ENCODE results near the gene SMPD3.

The SMPD3 gene

DNA sequence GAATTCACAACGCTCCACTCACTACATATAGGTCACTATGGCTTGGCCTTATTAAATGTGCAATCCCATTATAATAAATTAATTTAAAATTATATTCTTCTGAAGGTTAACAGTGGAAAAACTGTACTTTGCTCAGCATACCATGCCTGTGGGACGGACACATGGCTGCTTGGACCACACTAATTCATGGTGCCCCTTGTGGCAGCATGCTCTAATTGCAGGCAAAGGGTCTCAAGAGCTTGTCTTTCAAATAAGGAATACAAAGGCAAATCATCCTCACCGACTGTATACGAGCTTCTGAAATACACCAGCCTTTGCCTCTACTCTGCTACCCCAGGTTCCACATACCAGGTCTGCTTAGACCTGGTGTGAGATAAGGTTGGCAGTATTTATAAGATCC lies 11.7 kb downstream of the SMPD3 start:
- no peak for DNase-seq (ENCODE audit: low read depth in 2 of 3, low spot score in 1 of 3)

DNA sequence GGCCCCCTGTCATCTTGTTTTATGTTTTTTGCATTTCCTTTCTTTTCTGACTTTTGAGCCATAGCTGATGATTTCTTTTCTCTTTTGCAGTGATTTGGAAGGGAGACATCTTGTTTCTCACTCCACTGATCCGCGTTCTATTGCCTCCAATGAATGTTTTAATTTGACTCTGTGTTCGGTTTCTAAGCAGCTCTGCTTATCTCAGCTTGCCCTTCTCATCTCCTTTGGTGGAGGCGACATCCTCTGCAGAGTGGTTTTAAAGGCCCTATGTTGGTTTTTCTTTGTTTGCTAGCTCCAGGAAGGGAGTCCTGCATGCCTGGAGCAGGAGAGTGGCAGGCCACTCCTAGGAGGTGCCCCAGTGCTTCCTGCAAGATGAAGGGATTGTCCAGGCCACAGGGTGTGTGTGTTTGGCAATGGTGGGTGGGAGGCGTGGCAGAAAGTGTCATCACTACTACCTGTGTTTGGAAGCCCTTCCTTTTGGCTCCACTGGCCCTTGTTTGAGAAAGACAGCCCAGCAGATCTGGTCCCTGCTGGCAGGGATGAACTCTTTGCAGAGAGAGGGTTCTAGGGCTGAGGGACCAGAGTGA lies 13.6 kb downstream of the SMPD3 start:
- no peak for DNase-seq (ENCODE audit: low read depth in 2 of 3, low spot score in 1 of 3)

DNA sequence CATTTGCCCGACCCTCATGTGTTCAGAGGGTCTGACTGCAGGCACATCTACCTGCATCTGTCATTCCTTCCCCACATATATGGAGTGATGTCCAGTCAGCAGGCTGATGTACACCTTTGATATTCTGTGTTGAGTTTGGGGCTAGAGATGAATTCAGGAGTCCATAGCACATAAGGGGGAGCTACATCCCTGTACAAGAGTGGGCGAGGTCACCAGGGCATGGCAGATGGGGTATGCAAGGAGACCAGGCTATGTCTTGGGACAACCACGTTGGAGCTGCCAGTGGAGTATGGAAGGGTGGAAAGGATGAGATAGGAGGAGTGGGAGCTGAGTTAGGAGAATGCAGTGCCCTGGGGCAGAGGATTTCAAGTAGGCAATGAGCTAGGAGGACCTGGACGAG lies 15.0 kb downstream of the SMPD3 start:
- DNase-seq (ENCODE audit: low read depth in 2 of 3, low spot score in 1 of 3) = no peak

DNA sequence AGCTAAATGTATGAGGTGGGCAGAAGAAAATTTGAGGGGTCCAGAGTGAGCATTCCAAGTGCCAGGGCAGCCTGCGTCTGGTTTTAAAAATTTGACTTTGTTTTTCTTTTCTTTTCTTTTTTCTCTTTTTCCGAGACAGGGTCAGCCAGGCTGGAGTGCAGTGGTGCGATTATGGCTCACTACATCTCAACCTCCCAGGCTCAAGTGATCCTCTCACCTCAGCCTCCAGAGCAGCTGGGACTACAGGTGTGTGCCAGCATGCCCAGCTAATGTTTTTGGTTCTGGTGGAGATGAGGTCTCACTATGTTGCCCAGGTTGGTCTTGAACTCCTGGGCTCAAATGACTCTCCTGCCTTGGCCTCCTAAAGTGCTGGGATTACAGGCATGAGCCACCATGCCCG lies 15.6 kb downstream of the SMPD3 start:
- no peak for DNase-seq (ENCODE audit: low read depth in 2 of 3, low spot score in 1 of 3)

DNA sequence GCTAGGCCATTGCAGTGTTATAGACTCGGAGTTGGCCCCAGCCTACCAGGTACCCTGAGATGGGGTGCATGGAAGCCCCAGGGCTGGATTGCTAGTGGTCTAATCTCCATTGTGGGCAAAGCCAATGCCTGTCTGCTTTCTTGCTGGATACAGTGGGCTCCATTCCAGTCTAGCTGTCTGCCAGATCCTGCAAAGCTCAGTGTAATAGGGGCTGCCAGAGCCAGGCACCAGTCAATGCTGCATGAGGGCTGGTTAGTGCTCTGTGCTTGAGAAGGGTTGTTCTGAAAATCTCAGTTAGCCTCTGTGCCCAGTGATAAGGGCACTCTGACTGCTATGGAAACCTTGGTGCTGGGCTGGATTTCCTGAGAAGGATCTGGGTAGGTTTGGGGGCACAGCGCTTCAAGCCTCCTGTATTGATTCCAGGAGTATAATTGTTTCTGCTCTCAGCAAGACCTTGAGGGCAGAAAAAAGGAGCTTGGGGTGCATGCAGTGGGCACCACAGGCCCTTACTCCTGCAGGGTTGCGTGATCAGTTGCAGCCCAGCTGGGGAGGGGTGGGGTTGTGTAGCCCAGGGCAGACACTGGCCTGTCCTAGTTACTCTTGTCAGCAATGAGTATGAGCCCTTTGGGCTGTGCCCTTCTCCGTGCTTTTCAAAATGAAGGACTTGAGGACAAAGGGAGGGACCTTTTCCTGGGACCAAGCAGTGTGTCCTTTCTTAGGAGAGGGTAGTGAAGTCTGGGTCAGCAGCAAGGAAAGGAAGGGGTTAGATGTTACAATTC lies 19.0 kb downstream of the SMPD3 start:
- DNase-seq (ENCODE audit: low read depth in 2 of 3, low spot score in 1 of 3) = no peak

DNA sequence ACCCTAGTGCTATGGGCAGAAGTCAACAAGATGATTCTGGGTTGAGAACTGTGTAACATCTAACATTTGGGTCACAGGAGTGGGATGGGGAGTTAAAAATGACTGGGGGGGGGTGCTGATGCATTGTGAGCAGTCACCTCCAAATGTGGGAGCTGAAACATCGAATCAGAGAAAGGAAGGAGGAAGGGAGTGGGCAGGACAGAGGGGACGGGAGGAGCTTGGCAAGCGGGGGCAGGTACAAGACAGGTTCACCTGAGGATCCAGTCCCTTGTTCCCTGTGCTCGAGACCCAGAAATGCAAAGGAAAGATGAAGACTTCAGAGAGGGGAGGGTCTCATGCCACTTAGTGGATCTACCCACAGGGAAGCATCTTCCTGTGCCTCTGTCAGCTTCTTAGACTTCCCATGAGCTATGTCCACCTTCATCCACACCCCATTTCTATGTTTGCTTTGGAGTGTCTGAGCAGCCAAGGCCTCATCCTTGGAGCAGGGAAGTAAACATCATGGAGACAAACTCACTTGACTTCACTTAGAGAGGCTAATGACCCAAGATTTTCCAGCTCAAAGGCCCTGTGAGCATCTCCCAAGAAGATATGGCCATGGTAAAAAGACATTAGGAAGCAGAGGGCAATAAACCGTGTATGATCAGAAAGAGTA lies 20.5 kb downstream of the SMPD3 start:
- DNase-seq (ENCODE audit: low read depth in 2 of 3, low spot score in 1 of 3) = no peak

DNA sequence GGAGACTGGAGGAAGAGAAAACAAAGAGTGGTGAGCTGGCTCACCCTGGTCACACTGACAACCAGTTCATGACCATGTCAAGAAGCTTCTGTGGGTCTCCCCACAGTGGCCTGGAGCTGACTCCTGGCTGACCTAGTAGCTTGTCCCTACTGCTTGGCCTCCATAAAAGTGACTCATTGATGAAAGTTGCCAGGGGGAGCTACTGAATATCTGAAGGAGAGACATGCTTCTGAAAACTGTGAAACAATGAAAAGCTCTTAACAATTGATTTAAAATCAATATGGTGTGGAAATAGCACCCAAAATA lies 22.0 kb downstream of the SMPD3 start:
- DNase-seq (ENCODE audit: low read depth in 2 of 3, low spot score in 1 of 3) = no peak

DNA sequence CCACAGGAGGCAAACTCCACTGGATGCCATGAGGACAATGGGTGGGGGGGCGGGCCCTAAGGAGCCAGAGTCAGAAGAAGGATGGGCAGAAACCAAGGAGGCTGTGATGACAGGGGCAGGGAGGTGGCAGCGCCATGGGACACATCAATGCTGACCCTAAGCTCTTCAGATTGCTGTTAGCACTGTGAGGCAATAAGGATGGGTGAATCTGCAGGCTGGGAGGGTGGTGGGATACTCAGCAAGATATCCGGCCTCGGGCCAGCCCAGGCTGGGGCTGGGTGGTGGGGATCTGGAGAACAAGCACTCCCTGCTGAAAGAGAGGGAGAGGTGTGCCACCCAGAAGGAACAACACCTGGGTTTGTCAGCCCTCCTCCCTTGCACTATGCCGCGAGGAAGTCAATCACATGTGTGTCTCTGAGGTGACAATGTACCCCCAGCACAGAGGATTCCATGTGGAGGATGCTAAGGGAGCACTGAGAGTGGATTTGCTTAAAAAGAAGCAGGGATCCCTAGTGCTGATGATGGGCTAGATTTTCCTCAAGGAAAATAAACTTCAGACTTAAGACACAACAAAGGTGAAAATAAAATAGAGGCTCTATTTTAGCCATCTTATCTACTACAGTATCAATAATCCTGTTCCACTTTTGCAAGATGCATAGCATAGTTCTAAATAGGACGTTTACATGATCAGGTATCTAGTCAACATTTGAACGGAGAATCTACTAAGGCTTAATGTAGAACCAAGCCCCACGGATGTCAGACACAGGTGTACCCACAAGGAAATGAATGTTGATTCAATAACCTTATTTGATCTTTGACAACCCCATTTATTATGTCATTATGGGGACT lies 22.6 kb downstream of the SMPD3 start:
- DNase-seq (ENCODE audit: low read depth in 2 of 3, low spot score in 1 of 3) = no peak

DNA sequence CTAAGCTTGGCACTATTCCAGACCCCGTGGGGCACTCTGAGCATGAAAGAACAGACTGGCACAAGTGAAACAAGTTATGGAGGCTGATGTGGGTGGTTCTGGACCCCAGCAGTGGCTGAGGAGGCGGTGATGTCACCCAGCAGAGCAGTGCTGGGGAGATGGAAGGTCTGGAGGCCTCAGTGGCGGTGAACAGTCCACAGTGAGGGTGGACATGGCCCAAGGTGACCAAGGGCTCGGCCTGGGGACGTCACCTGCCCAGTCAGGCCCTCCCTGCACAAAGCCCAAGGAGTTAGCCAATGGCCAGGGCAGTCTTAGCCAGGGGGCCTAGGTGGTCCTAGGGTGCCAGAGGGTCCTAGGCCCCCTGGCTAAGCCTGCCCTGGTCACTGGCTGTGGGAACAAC lies 24.5 kb downstream of the SMPD3 start:
- no peak for DNase-seq (ENCODE audit: low read depth in 2 of 3, low spot score in 1 of 3)

DNA sequence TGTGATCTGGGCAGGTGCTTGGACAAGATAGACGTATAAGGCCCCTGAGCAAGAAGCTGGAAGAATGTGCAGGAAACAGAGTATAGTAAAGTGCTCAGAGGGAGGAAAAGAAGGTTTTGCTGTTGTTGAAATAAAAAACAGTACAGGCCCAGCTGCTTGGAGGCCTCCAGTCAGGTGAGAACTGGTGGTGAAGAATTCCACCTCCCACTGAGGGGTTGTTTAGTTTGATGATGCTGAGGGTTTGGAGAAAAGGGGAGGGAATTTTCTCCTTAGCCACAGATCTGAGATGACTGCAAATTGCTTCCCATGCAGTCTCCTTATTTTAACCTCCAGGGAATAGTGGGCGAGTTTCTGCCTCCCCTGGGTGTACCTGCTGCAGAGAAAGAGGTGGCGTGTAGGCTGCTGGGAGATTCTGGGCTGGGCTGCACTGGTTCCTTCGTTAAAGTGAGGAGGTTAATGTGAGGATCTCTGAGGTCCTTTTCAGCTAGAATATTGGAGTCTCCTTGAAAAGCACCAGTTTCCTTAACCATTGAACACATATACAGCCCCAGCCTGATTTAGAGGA lies 25.8 kb downstream of the SMPD3 start:
- DNase-seq (ENCODE audit: low read depth in 2 of 3, low spot score in 1 of 3) = no peak

DNA sequence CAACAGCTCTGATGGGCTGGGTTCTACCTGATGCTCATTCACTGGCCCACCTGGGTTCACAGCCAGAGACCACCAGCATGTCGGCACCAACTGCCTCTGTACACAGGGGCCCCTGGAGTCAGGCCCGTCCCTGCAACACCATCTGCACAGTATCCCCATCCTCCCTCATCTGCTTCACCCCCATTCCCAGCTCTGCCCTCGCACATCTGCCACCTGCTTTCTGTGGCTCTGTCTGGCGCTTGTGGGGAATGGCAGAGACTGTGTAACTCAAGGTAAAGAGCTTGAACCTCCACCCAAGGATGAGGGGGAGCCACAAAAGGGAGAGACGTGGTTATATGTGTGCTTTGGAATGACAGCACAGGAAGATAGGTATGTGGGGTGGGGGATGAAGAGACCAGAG lies 27.2 kb downstream of the SMPD3 start:
- no peak for DNase-seq (ENCODE audit: low read depth in 2 of 3, low spot score in 1 of 3)

DNA sequence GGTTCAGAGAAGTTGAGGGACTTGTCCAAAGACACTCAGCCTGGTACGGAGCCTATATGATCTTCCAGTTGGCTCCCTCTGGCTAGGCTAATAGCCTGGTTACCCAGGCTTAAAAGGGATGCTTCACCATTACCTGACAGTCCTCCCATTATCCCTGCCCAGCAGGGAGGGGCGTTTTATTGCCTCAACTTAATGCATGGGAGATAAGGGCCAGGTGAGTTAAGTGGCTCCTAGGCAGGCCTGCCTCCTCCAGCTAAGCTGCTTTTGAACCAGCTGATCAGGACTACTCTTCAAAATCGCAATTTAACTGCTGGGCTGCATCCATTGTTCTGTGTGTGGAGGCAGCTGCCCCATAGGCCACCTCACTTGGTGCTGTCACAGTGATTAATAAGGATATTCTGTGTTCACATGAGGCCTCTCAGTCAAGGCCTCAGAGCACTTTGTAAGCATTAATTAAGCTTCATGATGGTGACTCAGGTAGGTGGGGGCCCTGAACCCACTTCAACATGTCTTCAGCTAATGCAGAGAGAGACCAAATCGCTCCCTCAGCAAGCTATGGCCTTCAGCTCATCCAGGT lies 27.9 kb downstream of the SMPD3 start:
- no peak for DNase-seq (ENCODE audit: low read depth in 2 of 3, low spot score in 1 of 3)

DNA sequence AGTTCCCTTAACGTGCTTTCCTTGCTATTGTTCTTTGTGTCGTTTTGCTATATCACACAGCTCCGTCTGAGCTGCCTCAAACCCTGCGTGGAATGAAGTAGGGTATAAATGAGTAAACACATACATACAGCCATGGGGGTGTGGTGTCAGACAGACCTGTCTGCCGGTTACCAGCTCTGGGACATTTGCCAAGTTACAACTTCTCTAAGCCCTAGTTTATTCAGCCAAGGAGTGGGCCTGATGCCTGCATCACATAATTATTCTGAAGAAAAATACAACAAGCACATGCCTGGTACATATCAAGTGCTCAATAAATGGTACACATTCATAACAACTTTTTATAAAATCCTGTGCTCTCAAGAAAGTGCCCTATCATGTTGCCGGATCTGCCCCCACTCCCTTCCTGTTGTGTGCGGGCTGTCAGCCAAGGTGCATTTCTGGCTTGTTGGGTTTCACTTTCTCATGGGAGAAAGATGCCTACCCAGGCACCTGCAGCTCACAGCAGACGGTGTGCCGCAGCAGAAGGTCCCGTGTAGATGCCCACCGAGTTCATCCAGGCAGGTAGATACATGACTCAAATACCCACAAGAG lies 30.5 kb downstream of the SMPD3 start:
- DNase-seq (ENCODE audit: low read depth in 2 of 3, low spot score in 1 of 3) = peak; percentile 38 to 47 (median 44)

DNA sequence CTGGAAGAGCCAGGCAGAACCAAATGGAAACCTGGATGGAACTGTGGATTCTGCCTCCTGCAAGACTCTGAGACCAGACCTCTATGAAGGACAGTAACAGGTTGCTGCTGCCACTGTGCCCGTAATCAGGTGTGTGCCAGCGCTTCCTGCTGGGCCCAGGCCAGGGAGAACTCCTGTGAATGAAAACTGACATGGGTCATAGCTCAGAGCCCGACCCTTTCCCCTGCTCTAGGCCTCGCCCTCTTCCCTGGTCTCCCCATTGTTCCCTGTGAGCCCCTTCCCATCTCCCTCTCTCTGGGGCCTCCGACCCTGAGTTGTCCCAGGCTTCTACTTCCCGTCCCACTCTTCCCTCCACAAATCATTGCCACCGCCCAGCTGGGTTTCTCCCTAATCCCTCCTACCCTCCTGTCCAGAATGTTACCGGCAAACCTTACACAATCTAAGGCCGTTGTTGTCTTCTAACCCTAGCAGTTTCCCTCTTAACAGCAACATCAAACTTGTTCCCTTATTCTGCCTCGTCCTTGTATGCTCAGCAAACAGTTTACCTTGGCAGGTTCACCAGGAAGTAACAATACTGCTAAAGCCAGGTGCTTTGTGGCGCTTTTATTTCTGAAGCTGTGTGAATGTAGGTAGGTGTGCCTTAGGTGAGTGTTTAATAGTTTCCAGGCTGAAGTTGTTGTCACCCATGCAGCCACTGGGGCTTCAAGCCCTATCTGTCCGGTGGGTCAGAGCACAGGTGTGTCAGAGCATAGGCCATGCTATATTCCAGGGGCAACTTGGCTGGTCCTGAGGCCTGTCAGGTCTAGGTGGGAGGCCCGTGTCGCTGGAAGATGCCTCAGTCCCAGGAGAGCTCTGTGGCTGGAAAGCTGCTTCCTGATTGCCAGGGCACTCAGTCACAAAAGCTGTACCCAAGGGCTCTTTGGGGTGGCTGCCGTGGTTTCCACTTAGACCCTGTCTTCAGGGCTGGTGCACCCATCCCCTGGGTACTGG lies 32.0 kb downstream of the SMPD3 start:
- no peak for DNase-seq (ENCODE audit: low read depth in 2 of 3, low spot score in 1 of 3)

DNA sequence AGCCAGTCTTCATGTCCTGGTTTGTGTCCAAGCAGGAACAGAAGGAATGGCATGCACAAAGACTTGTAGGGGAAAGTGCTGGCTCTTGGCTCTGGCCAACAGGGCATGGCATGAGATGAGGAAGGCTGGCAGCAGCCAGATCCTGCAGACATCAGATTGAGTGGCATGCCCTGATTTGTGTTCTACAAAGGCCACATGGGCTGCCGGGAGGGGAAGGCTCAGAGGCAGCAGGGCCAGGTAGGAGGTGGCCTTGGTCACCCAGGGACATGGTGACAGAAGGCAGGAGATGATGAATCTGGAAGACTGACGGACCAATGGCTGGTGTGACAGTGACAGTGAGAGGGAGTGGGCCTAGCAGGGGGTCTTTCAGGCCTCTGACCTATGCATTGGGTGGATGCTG lies 33.7 kb downstream of the SMPD3 start:
- DNase-seq (ENCODE audit: low read depth in 2 of 3, low spot score in 1 of 3) = no peak

DNA sequence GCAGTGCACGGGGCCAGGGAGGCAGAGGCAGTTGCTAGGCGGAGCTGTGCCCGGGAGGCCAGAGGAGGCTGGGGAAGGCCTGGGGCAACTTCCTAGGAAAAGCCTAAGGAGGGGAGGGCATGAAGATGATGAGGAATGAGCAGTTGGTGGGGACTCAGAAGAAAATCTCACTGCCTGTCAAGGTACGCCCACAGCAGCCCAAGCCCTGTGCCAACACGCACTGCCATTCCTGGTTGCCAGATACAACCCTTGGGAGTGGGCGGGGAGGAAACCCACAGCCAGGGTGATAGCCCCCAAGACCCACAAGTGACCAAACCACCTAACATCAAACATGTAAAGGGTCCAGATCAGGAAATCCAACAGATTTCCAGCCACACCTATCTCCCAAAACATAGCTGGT lies 36.2 kb downstream of the SMPD3 start:
- DNase-seq (ENCODE audit: low read depth in 2 of 3, low spot score in 1 of 3) = no peak

DNA sequence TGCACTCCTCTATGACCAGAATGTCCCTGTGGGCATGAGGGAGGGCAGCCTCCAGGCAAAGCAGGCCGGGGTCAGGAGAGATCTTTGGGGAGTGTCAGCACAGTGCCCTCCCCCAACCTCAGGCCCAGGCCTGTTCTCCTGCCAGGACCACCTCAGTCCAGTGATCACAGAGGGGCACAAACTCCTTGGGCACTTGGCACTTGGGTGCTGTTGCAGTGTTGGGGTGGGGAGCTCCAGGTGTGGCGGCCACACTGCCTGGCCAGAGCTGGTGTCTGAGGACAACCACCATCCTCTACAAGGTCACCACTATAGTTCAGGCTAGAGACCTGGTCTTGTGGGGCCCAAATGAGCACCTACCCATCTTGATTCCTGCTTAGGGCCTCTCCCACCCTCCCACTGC lies 37.2 kb downstream of the SMPD3 start:
- no peak for DNase-seq (ENCODE audit: low read depth in 2 of 3, low spot score in 1 of 3)

DNA sequence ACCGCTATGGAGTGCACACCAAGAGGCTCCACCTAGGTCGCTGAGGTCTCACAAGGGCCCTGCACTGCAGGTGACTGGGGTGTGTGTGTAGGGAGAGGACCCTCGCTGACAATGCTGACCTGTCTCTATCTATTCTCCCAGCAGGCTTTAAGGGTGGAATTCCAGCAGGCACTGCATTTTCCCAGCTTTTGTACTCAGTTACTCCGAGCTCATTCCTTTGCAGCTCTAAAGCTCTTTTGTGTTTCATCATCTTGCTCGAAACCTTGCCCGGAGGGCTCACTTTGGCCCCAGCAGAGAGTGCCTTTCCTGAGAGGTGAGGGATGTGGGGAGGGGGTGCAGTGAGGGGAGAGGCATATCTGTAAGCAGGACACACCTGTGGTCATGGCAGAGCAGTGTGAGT lies 39.3 kb downstream of the SMPD3 start:
- no peak for DNase-seq (ENCODE audit: low read depth in 2 of 3, low spot score in 1 of 3)

DNA sequence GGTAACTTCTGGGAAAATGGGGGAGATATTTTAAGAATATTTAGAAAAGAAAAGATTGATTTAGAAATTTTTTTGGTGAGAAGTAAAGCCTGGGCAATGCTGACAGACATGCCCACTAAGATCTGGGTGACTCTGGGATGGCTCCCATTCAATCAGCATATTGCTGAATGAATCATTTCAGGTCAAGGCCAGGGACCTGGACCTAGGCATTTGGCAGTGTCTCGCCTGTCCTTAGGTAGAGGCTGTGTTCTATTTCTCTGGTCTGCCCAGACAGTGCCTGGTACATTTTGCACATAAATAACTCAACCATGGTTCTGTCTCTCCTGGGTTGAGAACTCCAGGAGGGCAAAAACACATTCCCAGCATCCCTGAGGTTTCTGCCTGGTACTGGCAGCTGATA lies 39.9 kb downstream of the SMPD3 start:
- no peak for DNase-seq (ENCODE audit: low read depth in 2 of 3, low spot score in 1 of 3)
